Measurements from ENCODE around the gene IFITM10. TPM values are rescaled to one million over a fixed set of nuclear protein-coding genes. Genes with fewer than 3 reads are reported as not detected.

Gene IFITM10
- total RNA-seq, 1 experiment from 2014 or later: 0.59 TPM

- H3K27ac Mint-ChIP-seq: no peak overlapping the region
- Histone ChIP-seq H4K8ac (replicated peaks; ENCODE audit: insufficient read length, low read depth, low read length) (no peak overlapping the region), H3T11ph (ENCODE audit: low read length) (no peak overlapping the region), H3K4me1 (ENCODE audit: insufficient read depth, low read length) (no peaks in the 10 kb centered on the region), H2BK15ac (ENCODE audit: low read depth, low read length) (no peak overlapping the region), H4K5ac (ENCODE audit: insufficient read length, low read depth, low read length) (no peak overlapping the region), H2BK20ac (ENCODE audit: low read depth, low read length, poor library complexity, severe bottlenecking) (no peak overlapping the region), H3K14ac (ENCODE audit: insufficient read depth, low read length) (no peak overlapping the region), H3K79me1 (ENCODE audit: insufficient read depth, low read depth, low read length, poor library complexity, severe bottlenecking) (no peaks in the 10 kb centered on the region), H2BK5ac (ENCODE audit: insufficient read length, low read length) (no peak overlapping the region), H2BK12ac (ENCODE audit: insufficient read length, low read depth, low read length) (no peak overlapping the region), H3K23me2 (ENCODE audit: insufficient read length, low read depth, low read length, poor library complexity, severe bottlenecking) (peaks cover 5% of the 10 kb centered on the region), H2AFZ (ENCODE audit: low read length) (no peak overlapping the region), H3K4ac (ENCODE audit: low read depth, low read length) (no peak overlapping the region), H3K56ac (ENCODE audit: insufficient read length, low read depth, low read length) (no peak overlapping the region), H3K27me3 (ENCODE audit: insufficient read depth, low read length) (peaks cover 10% of the 10 kb centered on the region; the same call in 1 of the 2 replicates), H3K4me2 (ENCODE audit: insufficient read depth, insufficient read length, low read length) (no peak overlapping the region), H3K18ac (ENCODE audit: insufficient read length, low read depth, low read length) (no peak overlapping the region), H2BK120ac (ENCODE audit: low read depth, low read length, poor library complexity, severe bottlenecking) (no peak overlapping the region), H4K20me1 (ENCODE audit: control insufficient read depth, insufficient read depth, insufficient read length) (peaks cover 11% of the 10 kb centered on the region), H3K79me2 (ENCODE audit: insufficient read depth, low read length) (no peaks in the 10 kb centered on the region), H2AK5ac (ENCODE audit: insufficient read length, low read length) (no peak overlapping the region), H3K27ac (ENCODE audit: insufficient read length, low read depth, low read length) (no peak overlapping the region), H3K9ac (ENCODE audit: extremely low read depth, insufficient read length, low read length) (no peak overlapping the region), H3K9me3 (ENCODE audit: control insufficient read depth, low read depth, low read length) (no peaks in the 10 kb centered on the region), H4K91ac (ENCODE audit: insufficient read length, low read depth, low read length) (no peak overlapping the region), H3K23ac (ENCODE audit: insufficient read length, low read depth, low read length) (no peak overlapping the region)
- H3K27me3 Mint-ChIP-seq (ENCODE audit: low read depth): peaks cover 38% of the 10 kb centered on the region
- no peak for TF ChIP-seq CTCF (conservative IDR thresholded peaks at IDR 0.05)
- no CpG with 5 or more reads among the region's 23 CpGs for WGBS (ENCODE audit: extremely low coverage, insufficient read length, low lambda C conversion rate)
- H3K36me3 Mint-ChIP-seq (ENCODE audit: insufficient read depth in 1 of 3, low read depth in 3 of 3): peaks cover 0 to 4% (median 0%) of the 10 kb centered on the region in 3 experiments; a peak in 2 of 7 replicates
- H3K9me3 Mint-ChIP-seq: peaks cover 4 to 9% of the 10 kb centered on the region in 2 experiments; a peak in 4 of 5 replicates
- no peaks in the 10 kb centered on the region; a peak in 2 of 4 replicates for H3K4me1 Mint-ChIP-seq
- H3K4me3 Mint-ChIP-seq: no peak overlapping the region
- DNase-seq: no peak
These were observed 6.1 kb downstream of the IFITM10 start for GRCh38 chr11:1744137-1744886.

All from H9 (cell line).